Stimulated activated CD4-positive, alpha-beta T cell treated with anti-CD3 and anti-CD28 coated beads, Interleukin-4, amount 100 ng/mL, for 24 hours (primary cell): ENCODE measurements around the gene EEF2K.

Experiments
- DNase-seq: peaks from one replicate; pipeline ENCODE4 v3.0.0-alpha.2; 2020

The EEF2K gene

DNA sequence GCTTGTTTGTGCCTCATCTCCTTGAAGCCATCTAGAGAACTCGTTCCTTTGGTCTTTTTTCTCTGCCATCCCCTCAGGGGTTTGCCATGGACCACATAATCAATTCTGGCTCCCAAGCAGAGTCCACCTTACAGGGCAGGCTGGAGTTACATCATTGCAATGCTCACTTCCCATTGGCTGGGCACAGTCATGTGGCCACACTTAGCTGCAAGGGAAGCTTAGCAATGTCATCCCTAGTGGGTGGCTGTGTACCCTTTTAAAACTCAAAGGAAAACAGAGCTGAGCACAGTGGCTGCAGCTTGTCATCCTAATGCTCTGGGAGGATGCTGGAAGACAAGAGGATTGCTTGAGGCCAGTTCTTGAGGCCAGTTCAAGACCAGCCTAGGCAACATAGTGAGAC lies 49.3 kb downstream of the EEF2K start:
- no peak for DNase-seq

DNA sequence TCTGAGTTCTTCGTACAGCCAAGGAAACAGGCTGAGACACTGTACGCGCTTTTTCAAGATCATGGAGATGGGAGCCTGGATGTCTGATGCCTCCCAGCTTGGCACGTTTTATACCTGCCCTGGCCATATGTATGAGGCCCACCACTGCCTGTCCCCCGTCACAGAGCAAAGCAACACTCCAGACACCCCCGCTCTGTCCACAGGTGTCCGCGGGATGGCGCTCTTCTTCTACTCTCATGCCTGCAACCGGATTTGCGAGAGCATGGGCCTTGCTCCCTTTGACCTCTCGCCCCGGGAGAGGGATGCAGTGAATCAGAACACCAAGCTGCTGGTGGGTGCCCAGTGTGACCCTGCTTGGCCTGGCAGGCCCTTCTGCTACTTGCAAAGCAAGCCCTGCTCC lies 51.4 kb downstream of the EEF2K start:
- DNase-seq = no peak

DNA sequence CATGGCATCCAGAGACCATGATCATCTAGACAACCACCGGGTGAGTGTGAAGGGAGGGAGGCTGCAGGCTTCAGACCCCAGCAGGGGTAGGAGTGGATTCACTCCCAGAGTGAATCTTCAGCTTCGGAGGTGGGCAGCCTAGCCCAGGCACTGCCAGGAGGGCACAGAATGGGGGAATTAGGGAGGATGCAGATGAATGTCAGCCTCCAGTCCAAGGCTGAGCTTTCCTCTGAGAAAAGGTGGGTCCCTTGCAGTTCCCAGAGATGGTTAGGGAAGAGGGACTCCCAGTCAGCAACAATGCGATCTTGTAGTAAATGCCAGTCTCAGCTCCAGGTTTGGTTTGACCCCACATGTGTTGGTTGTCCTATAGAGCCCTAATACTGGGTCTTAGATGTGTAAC lies 54.4 kb downstream of the EEF2K start:
- DNase-seq = no peak

DNA sequence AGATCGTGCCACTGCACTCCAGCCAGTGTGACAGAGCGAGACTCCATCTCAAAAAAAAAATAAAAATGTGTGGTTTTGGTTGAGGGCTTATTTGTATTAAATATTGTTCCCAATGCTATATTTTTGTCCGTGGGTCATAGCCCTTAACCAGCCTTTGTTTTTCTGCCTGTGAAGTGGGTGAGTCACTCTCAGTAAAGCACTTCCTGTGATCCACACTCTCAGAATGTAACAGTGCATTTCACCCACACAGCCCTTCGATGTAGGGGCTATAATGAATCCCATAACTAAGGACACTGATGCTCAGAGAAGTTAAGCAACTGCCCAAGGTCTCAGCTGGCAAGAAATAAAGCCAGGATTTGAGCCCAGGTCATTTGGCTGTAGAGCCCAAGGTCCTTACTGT lies 56.4 kb downstream of the EEF2K start:
- DNase-seq = no peak

DNA sequence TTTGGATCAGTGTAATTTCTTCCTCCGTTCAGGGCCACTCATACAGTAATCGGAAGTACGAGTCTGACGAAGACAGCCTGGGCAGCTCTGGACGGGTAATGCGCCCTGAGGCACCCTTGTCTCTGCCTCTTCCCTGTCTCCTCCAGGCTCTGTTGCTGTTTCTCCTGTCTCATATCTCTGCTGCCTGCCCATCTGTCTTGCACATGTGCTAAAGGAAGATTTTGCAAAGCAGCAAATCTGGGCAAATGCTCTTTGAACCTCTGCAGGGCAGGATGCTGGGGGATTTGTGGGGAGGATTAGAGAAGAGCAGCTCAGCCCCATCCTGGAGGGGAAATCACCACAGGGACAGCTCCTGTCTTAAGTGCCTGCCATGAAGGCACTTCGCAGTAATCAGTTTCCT lies 58.7 kb downstream of the EEF2K start:
- DNase-seq = no peak

DNA sequence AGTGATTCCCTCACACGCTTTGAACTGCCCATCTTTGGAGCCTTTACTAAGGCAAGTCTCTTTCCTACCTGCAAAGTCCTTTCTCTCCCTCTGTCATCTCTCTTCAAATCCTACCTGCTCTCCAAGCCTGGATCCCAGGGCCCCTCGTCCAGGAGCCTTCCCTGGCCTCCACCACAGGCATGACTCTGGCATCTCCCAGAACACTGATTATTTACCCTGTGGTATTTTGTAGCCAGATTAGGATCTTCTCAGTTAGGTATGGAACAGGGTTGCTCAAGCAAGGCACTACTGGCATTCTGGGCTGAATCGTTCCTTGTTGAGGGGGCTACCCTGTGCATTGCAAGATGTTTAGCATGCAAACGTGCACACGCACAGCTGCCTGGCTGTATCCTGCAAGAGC lies 59.3 kb downstream of the EEF2K start:
- DNase-seq = no peak

DNA sequence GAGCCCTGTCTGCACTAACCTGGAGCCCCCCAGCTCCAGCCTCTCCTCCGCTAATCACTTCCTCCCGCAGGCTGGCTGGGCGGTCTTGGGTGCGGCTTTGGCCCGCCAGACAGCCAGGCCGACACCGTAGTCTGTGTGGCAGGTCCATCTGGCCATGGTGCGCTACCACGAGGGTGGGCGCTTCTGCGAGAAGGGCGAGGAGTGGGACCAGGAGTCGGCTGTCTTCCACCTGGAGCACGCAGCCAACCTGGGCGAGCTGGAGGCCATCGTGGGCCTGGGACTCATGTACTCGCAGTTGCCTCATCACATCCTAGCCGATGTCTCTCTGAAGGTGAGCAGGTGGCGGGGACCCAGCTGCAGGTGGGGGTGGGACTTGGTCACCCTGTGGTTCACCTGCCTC lies 60.5 kb downstream of the EEF2K start:
- no peak for DNase-seq

DNA sequence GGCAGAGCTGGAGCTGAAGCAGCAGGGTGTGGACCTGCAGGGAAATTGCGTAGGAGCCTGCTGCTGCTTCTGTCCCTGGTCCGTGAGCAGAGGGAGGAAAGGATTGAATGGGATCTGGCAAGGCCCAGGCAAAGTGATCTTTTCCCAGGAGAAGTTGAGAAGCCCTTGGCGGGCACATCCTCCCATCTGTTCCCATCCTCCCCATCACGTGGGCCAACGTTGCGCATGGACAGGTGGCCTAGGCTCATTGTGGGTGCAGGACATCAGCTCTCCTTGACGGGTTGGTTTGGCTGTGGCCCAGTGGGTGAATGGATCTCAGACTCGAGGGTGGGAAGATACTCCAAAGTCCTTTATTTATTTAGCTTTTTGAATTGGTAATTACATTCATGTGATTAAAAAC lies 61.7 kb downstream of the EEF2K start:
- DNase-seq = no peak

DNA sequence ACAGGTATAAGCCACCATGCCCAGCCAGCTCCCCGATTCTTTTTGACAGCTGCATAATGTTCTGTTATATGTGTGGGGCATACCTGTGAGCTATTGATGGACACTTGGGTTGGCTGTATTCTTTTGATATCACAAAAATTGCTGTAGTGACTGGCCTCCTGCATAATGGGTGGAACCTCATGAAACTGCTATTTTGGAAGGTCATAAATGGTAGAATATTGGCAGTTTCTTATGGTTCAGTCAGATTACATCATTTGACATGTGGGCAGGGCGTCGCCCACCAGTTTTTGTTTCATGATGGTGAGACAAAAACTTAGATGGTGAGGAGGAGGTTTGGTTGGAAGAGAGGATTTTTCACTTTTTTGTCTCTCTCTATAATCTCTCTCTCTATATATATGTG lies 64.4 kb downstream of the EEF2K start:
- DNase-seq = no peak

DNA sequence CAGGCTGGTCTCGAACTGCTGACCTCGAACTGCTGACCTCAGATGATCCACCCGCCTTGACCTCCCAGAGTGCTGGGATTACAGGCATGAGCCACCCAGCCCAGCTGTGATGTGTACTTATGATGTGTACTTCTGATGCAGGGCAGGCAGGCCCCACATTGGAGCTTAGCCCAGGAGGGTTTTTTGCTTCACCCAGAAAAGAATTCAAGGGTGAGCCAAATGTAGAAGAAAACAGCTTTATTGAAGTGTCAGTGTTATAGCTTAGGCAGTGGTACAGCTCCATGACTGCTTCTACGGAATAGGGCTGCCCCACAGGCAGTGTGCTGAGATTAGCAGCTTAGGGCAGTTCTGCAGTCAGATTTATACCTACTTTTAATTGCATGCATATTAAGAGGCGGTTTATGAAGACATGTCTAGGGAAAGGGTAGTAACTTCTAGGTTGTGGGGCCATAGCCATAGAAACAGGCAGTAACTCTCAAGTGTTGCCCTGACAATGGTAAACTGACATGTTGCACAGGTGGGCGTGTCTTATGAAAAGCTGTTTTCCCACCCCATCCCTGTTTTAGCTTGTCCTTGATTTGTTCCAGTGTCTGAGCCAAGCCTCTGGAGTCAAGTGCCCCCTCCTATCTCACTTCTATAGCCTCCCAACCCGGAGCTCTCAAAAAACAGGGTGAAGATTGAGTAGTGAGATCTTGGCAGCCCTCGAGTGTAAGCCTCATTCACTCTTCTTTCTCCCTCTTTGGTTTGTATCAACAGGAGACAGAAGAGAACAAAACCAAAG lies 67.0 kb downstream of the EEF2K start:
- no peak for DNase-seq

DNA sequence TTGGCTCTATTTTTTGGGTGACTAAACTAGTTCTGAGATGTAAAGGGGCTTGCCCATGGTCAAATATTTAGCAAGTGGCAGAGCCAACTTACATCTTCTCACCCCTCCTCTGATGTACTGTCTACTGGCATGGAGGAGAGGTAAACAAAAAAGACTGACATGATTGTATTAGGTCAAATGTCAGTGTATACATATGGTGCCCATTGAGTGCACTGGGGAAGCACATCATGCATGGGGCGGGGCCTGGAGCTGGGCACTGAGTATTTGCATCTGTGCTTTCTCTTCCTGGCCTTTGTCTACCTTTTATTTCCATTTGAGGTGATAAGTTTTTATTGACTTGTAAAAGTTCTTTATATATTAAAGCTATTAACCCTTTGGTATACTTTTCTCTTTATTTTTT lies 68.8 kb downstream of the EEF2K start:
- DNase-seq = no peak

DNA sequence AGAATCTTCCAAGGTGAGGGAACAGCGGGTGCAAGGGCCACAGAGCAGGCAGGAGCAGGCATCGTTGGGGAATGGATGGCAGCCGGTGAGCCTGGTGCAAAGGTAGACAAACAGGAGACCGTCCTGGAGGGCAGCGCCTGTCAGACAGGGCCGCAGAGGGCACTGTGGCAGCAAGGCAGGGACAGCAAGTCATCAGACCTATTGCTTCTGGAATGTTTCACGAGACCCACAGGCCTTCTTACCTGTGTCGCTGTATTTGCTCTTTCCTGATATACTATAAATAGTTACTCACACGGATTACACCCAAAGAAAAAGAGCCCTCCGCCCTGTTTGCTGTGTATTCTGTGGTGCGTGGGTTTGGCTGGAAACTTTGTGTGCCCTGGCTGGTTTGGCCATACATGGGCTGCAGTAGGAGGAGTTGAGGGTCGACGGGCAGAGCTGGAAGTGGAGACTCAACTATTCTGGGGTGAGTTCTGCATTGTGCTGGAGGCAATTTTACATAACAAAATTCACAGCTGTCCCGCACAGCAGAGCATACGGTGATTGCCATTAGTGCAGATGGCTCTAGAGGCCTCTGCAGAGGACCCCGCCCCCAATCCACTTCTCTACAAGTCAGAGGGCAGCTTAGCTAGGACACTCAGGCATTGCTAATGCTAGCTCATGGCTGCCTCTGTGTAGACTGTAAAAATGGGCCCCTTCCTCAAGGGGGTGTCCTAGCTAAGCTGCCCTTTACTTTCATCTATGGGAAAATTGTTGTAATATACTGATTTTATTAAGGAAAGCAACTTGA lies 72.6 kb downstream of the EEF2K start:
- no peak for DNase-seq

DNA sequence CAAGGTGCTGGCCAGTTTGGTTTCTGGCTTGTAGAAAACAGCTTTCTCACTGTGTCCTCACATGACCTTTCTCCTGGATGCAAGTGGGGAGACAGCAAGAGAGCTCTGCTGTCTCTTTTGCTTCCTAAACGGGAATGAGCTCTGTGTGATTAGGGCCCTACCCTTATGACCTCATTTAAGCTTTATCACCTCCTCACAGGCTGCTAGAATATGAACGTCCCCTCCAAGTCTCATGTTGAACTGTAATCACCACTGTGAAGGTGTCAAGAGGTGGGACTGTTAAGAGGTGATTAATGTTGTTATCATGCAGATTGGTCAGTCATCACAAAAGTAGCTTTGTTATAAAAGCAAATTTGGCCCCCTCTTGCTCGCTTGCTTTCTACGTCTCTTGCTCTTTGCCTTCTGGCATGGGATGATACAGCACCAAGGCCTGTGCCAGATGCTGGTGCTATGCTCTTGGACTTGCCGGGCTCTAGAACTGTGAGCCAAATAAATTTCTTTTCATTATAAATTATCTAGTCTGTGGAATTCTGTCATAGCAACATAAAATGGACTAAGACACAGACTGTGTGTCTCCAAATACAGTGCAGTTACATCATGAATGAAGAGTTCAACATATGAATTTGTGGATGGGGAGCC lies 76.3 kb downstream of the EEF2K start:
- no peak for DNase-seq

DNA sequence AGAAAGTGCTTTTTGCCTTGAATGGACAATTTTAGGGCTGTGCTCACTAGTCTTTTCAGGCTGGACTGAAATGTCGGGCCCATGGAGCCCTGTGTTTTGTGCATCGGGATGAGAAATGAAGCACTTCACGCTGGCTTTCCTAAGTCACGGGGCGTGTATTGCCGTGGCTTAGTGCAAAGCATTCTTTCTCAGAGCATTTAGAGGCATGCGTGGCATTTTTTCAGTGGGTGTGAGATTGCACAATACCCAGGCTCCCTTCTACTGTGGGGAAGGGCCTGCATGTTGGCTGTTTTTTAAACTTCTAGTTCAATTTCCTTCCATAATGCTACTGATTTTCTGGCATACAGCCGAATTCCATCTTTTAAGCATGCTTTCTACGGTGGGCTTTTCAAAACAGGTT lies 78.6 kb downstream of the EEF2K start:
- no peak for DNase-seq

DNA sequence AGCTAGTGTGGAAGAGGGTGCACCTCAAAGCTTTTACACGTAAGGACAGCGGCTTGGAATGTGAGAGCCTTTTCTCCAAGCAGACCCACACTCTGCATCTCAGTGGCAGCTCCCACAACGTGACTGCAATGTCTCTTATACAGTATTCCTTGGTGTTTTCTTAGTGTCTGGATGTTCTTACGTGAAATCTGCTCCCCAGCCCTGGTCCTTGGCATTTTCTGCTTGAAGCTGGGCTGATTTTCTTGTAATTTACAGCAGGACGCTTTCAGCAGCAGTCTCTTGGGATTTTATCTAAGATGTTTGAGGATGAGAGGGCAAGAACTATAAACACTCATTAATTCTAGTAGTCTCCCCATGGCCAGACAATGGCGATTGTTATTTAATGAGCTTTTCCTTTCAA lies 79.0 kb downstream of the EEF2K start:
- DNase-seq = no peak

DNA sequence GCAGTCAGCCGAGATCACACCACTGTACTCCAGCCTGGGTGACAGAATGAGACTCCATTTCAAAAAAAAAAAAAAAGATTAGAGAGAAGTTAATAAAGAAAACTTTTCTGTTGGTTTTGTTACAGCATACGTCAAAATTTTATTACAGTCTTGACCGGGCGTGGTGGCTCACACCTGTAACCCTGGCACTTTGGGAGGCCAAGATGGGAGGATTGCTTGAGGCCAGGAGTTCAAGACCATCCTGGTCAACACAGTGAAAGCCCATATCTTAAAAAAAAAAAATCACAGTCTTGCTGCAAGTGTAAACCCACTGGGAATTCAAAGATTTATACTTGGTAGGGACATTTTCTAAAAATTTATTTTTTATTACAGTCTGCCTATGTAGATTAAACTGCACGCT lies 84.9 kb downstream of the EEF2K start:
- DNase-seq = no peak

DNA sequence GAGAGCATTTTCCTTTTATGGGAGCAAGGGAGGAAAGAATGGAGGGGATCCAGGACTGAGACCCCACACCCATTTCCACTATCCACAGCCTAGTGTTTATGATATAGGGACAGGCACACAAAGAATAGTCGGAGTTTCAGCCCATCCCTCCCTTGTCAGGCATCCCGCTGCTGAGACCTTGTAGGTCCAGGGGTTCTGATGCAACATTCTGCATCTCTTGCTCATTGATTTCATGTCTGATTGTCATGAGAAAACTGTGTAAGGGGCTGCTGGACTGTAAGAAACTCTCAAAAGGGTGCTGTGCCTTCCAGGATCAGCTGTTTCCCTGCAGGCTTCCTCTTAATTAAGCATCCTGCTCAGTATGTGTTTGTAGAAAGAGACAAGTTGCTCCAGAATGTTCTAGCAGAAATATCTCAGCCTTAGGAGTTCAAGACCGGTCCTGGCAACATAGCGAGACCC lies 85.8 kb downstream of the EEF2K start:
- DNase-seq = no peak

DNA sequence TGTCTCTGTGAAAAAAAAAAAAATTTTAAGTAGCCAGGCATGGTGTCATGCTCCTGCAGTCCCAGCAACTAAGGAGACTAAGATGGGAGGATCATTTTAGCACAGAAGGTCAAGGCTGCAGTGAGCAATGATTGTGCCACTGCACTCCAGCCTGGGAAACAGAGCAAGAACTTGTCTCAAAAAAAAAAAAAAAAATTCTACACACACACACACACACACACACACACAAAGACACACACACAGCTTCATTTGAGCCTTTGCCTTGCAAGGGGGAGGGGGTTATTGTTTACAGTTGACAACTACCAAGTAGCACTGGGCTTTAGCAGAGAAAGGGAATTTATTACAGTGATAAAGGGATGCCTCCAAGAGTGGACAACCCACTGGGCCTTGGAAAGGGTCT lies 86.2 kb downstream of the EEF2K start:
- no peak for DNase-seq

DNA sequence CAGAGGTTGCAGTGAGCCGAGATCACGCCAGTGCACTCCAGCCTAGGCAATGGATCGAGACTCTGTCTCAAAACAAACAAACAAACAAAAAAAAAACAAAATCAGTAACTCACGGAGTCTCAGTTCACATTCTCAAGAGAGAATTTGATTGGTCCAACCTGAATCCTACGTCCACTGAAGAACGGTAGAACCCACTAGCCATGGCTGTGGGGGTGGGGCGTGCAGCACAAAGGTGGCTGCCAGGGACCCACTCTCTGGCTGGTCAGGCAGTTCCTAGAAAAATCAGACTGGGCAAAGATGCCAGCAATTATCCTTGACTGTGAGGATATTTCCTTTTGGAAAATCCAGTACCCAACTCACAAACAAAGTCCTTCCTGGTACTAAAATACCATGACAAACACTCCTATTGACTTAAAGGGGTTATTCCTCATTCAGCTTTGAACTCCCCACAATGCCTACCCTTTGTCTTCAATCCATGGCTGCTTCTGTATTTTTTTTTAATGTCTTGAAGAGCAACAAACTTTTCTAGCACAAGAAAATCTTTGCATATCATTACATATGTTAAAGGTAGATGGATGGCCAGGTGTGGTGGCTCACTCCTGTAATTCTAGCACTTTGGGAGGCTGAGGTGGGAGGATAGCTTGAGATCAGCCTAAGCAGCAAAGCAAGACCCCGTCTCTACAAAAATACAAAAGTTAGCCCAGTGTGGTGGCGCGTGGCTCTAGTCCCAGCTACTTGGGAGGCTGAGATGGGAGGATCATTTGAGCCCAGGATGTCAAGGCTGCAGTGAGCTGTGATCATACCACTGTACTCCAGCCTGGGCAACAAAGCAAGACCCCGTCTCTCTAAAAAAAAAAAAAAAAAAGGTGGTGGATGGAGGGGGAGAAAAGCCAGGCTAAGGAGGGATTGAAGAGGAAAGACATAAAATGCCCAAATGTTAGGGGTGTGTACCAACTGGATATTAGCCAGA lies 87.3 kb downstream of the EEF2K start:
- no peak for DNase-seq

DNA sequence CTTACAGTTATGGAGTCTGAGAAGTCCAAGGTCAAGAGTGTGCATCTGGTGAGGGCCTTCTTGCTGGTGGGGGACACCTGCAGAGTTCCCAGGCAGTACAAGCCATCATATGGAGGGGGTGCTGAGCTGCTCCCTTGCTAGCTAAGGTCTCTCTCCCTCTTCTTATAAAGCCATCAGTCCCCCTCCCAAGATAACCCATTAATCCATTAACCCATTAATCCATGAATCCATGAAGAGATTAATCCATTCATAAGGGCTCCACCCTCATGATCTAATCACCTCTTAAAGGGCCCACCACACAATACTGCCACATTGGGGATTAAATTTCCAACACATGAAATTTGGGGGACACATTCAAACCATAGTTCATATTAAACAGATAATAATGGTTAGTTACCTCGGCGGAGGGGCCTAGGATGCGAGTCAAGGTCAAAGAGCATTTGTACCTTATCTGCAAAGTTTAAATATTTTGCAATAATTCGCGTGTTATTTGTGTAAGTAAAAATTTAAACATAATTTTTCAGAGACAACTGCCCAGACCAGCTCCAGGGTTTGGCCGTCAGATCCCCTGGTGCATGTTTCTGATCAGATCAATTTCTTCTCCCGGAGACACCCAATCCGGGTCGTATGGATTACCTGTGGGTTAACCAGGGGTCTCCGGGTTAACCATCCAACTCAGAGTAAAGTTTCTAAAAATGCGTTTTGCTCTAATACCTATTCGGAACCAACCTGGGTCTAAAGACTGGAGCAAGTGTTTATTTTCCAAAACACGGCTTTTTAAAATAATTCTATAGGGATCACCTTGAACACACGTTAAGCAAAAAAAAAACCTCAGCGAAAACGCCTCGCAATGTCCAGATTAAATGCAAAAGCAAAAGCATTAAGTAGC lies 90.4 kb downstream of the EEF2K start:
- DNase-seq = no peak

DNA sequence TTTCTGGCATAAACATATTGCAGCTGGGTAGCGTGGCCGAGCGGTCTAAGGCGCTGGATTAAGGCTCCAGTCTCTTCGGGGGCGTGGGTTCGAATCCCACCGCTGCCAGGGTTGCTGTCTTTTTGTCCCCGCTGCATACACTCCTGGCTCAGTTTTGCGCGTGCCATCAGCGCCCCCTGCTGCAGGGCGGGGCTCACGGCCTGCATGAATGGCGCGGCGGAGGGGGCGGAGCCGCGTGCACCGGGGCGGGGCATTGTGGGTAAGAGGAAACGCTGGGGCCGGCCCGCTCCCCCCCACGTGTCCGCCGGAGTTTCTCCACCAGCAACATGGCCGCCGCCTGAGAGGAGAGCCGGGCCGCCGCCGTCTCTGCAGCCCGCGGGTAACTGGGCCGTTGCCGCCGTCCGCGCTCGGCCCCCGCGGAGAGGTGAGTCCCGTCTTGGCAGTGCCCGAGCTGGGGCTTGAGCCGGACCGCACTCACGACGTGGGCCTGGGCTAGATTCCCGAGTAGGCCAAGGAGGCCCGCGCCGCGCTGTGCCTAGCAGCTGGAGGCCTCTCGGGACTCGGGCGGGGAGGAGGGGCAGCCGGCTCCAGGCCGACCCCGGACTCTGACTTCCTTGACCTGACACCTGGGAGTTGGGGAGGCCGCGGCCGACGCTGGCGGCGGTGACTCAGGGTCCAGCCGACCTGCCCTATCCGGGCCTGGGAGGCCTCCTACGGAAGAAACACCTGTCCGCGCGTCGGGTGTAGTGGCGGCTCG lies 91.2 kb downstream of the EEF2K start, which contains the start of gene POLR3E:
Gene POLR3E (plus strand): TSS at position 296 of the 757 bp plus-strand sequence. CDS start 5,560 bp downstream, outside the sequence.
- DNase-seq = peak; percentile 100
